GM13976 (cell line): ENCODE results near the gene CCL17.
"Not testable (repeated sequence)": the region's sequence is repeated elsewhere in the genome, so short reads cannot be mapped to it uniquely, and the experiment has no call there.

Source experiments
- DNase-seq: peaks from one replicate; pipeline ENCODE4 v3.0.0; 2012; ENCODE audit warnings: low spot score
- in situ Hi-C: fragments of 300-500 bp; cut with MboI; formaldehyde crosslinking; loops from one replicate; pipeline ENCODE4 v1.12.0; 2022; ENCODE audit warnings: low sequenced_read_pairs, mixed read lengths, inconsistent platforms; ENCODE audit not compliant: unreplicated experiment
- TF ChIP-seq, protein P1 (sequence below): IDR thresholded peaks from 2 replicates; pipeline ENCODE4 v1.5.1; 2012; ENCODE audit warnings: borderline replicate concordance, mild to moderate bottlenecking; ENCODE audit not compliant: insufficient read depth; ENCODE audit errors: extremely low read depth, missing control alignments, control extremely low read depth

CCL17 gene

GRCh38 chr16:57396786-57397185 lies 7.8 kb upstream of the CCL17 start:
- in situ Hi-C loops, result no loop called here
- no peak for DNase-seq
- TF ChIP-seq, protein P1, sequence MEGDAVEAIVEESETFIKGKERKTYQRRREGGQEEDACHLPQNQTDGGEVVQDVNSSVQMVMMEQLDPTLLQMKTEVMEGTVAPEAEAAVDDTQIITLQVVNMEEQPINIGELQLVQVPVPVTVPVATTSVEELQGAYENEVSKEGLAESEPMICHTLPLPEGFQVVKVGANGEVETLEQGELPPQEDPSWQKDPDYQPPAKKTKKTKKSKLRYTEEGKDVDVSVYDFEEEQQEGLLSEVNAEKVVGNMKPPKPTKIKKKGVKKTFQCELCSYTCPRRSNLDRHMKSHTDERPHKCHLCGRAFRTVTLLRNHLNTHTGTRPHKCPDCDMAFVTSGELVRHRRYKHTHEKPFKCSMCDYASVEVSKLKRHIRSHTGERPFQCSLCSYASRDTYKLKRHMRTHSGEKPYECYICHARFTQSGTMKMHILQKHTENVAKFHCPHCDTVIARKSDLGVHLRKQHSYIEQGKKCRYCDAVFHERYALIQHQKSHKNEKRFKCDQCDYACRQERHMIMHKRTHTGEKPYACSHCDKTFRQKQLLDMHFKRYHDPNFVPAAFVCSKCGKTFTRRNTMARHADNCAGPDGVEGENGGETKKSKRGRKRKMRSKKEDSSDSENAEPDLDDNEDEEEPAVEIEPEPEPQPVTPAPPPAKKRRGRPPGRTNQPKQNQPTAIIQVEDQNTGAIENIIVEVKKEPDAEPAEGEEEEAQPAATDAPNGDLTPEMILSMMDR, result no peak

- in situ Hi-C loops, DNase-seq: not testable (repeated sequence)
Measured at GRCh38 chr16:57397493-57397892, 7.1 kb upstream of the CCL17 start.

DNA sequence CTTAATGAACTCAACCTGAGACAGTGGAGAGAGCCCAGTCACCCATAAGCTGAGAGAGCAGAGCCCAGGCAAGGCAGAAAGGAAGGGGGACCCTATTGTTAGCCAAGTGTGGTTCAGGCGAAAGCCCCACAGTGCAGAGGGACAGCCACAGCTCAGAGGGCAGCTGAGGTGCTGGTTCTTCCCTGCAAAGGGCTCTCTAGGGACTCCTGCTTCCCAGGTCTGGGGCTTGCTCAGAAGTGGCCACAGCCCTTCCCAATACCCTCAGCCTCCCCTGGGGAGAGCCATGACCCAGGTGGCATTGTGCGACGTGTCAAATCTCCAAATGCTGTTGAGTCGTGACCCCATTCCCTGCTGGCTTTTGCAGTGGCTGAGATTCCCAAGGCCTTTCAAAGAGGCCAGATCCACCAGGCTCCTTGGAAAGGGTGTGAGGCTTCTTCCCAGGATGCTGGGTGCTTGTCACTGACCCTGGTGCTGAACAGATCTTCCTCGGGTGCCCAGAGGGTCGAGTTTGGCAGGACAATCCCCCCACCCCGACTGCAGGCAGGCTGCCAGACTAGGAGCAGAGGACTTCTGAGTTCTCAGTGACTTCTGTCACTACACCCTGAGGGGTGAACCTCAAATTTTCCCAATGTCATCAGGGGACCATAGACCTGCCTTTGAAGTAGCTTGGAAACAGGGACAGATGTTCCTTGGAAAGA lies 2.5 kb upstream of the CCL17 start:
- in situ Hi-C loops, result loop anchor here (25.0 kb wide), 1 partner anchor 315 kb away; the partner anchor contains the start of gene CPNE2

GRCh38 chr16:57405097-57405496 lies 530 bp downstream of the CCL17 start:
- in situ Hi-C loops, result loop anchor here (25.0 kb wide), 1 partner anchor 318 kb away; the partner anchor contains the start of gene CPNE2
- no peak for DNase-seq
- TF ChIP-seq, protein P1, result no peak

More for the DNA sequence above, 2.5 kb upstream of the CCL17 start:
- TF ChIP-seq, protein P1, result no peak
- no peak for DNase-seq

GRCh38 chr16:57406881-57407280 lies 2.3 kb downstream of the CCL17 start:
- in situ Hi-C loops, result loop anchor here (25.0 kb wide), 1 partner anchor 320 kb away; the partner anchor contains the start of gene CPNE2
- TF ChIP-seq, protein P1, result no peak
- no peak for DNase-seq

- TF ChIP-seq, protein P1, result no peak
- in situ Hi-C loops, result loop anchor here (25.0 kb wide), 1 partner anchor 320 kb away; the partner anchor contains the start of gene CPNE2
- no peak for DNase-seq
Measured at GRCh38 chr16:57407521-57408353, 3.2 kb downstream of the CCL17 start.
